SU-DHL-6 (cell line): ENCODE measurements around the gene DLST.

Experiments used
- H2AFZ ChIP-seq: fragments of 200-600 bp; sonication (generic); 2 replicates; pipeline ENCODE4 v1.6.1; 2014; ENCODE audit warnings: low read depth, mild to moderate bottlenecking, moderate library complexity, mixed read lengths, antibody characterized with exemption, low read length; ENCODE audit not compliant: severe bottlenecking
- H3F3A ChIP-seq: fragments of 200-600 bp; shearing (Covaris generic); 2 replicates; pipeline ENCODE4 v1.6.0; 2016; ENCODE audit warnings: antibody characterized with exemption, mild to moderate bottlenecking; ENCODE audit not compliant: insufficient read depth
- H3K27ac ChIP-seq: fragments of 200-600 bp; sonication (generic); 2 replicates; pipeline ENCODE4 v1.5.1; 2016; ENCODE audit warnings: low read depth, mild to moderate bottlenecking, low read length, moderate library complexity, mixed read lengths
- H3K27me3 ChIP-seq: fragments of 200-600 bp; sonication (generic), shearing (Covaris generic); 2 replicates; pipeline ENCODE4 v1.6.0; 2014; ENCODE audit warnings: mild to moderate bottlenecking, low read length
- H3K36me3 ChIP-seq: fragments of 200-600 bp; sonication (generic); 2 replicates; pipeline ENCODE4 v1.6.1; 2014; ENCODE audit warnings: mild to moderate bottlenecking, low read length, mixed read lengths
- H3K4me2 ChIP-seq: fragments of 300-600, 200-600 bp; shearing (Covaris generic), sonication (generic); 2 replicates; pipeline ENCODE4 v1.6.0; 2014; ENCODE audit warnings: low read length, low read depth, mild to moderate bottlenecking; ENCODE audit not compliant: poor library complexity, severe bottlenecking
- H3K4me3 ChIP-seq: fragments of 200-600 bp; sonication (generic); 2 replicates; pipeline ENCODE4 v1.5.1; 2014; ENCODE audit warnings: antibody characterized with exemption, low read length, mild to moderate bottlenecking, mixed read lengths; ENCODE audit not compliant: insufficient read depth, poor library complexity, severe bottlenecking
- H3K79me2 ChIP-seq: fragments of 200-600 bp; sonication (generic); 2 replicates; pipeline ENCODE4 v1.6.1; 2014; ENCODE audit warnings: mild to moderate bottlenecking, low read length, moderate library complexity; ENCODE audit not compliant: insufficient read depth
- H3K9ac ChIP-seq: fragments of 200-600 bp; sonication (generic); 2 replicates; pipeline ENCODE4 v1.7.0; 2014; ENCODE audit warnings: mild to moderate bottlenecking, low read length
- H3K9me2 ChIP-seq: fragments of 200-600 bp; sonication (generic); replicated peaks from 2 replicates; pipeline ENCODE4 v1.6.1; 2014; ENCODE audit warnings: low read length; ENCODE audit not compliant: insufficient read depth
- H3K9me3 ChIP-seq: fragments of 200-600 bp; sonication (generic); 2 replicates; pipeline ENCODE4 v1.6.1; 2014; ENCODE audit warnings: low read length, mixed read lengths; ENCODE audit not compliant: insufficient read depth
- H4K20me1 ChIP-seq: fragments of 200-600 bp; sonication (generic); 2 replicates; pipeline ENCODE4 v1.6.1; 2014; ENCODE audit warnings: low read depth, mild to moderate bottlenecking, antibody characterized with exemption, low read length, moderate library complexity, mixed read lengths
- CTCF ChIP-seq: fragments of 200-600 bp; sonication (generic); IDR thresholded peaks from one replicate; pipeline ENCODE4 v1.5.1; 2017; ENCODE audit warnings: antibody characterized with exemption, mild to moderate bottlenecking, low read length, moderate library complexity; ENCODE audit not compliant: insufficient read depth, poor library complexity, severe bottlenecking
- EZH2phosphoT487 ChIP-seq: fragments of 200-600 bp; sonication (generic), shearing (Covaris generic); conservative IDR thresholded peaks from 2 replicates; pipeline ENCODE4 v1.6.1; 2018; ENCODE audit warnings: mild to moderate bottlenecking, antibody characterized with exemption, low read length, moderate library complexity, mixed read lengths

DLST gene

GRCh38 chr14:74921053-74921620 lies 39.4 kb downstream of the DLST start:
- Histone ChIP-seq H3K36me3 (no peaks in the 10 kb centered on the region), H3K9ac (no peak overlapping the region)
- TF ChIP-seq CTCF = no peak
- no peak for TF ChIP-seq EZH2phosphoT487

DNA sequence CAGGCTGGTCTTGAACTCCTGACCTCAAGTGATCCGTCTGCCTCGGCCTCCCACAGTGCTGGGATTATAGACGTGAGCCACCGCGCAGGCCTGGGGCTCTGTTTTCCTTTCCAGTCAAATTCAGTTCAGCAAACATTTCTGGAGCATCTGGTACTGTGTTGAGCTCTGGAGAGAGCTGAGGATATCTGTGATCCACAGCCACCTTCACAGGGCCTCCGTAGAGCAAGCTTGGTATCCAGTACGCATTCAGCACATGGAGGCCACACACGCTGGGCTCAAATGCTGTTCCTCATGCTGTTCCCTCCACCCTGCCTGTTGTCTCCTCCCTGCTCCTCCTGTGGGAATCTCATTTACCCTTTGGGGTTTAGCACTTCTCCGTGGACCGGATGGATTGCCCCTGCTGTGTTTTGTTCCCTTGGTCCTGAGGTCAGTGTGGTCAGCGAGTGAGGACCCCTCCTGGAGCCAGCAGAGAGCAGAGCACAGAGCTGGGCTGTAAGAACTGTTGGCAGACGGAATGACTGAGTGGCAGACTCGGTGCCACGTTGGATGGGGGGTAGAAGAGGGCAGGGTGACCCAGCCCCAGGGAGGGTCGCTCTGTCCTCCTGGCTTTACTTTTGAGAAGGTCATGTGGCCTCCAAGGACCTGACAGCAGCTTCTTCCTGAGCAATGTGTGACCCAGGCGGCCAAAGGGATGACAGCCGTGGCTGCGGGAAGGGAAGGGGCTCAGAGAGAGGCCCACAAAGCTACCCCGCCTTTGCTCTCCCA lies 40.5 kb downstream of the DLST start:
- Histone ChIP-seq H4K20me1 (no peaks in the 10 kb centered on the region), H3K9me3 (no peaks in the 10 kb centered on the region), H3K36me3 (no peaks in the 10 kb centered on the region), H3K27ac (no peak overlapping the region), H3K4me2 (peak overlapping the region; percentile 50), H3K4me3 (no peak overlapping the region), H3K9me2 (no peaks in the 10 kb centered on the region), H3K79me2 (no peaks in the 10 kb centered on the region), H3K27me3 (no peaks in the 10 kb centered on the region), H3K9ac (peak overlapping the region; percentile 47; the same call in 1 of the 2 replicates), H3F3A (no peaks in the 10 kb centered on the region), H2AFZ (peak overlapping the region; percentile 80)
- TF ChIP-seq EZH2phosphoT487 (no peak), CTCF (no peak)

More at GRCh38 chr14:74921053-74921620, 39.4 kb downstream of the DLST start:
- no peaks in the 10 kb centered on the region for H3K27me3 ChIP-seq
- no peak overlapping the region for H2AFZ ChIP-seq
- H3K79me2 ChIP-seq = no peaks in the 10 kb centered on the region
- H3K9me3 ChIP-seq = no peaks in the 10 kb centered on the region
- H3K4me3 ChIP-seq = no peak overlapping the region
- no peak overlapping the region for H3K4me2 ChIP-seq
- H3K9me2 ChIP-seq = no peaks in the 10 kb centered on the region
- no peaks in the 10 kb centered on the region for H4K20me1 ChIP-seq
- no peak overlapping the region for H3K27ac ChIP-seq
- no peaks in the 10 kb centered on the region for H3F3A ChIP-seq

DNA sequence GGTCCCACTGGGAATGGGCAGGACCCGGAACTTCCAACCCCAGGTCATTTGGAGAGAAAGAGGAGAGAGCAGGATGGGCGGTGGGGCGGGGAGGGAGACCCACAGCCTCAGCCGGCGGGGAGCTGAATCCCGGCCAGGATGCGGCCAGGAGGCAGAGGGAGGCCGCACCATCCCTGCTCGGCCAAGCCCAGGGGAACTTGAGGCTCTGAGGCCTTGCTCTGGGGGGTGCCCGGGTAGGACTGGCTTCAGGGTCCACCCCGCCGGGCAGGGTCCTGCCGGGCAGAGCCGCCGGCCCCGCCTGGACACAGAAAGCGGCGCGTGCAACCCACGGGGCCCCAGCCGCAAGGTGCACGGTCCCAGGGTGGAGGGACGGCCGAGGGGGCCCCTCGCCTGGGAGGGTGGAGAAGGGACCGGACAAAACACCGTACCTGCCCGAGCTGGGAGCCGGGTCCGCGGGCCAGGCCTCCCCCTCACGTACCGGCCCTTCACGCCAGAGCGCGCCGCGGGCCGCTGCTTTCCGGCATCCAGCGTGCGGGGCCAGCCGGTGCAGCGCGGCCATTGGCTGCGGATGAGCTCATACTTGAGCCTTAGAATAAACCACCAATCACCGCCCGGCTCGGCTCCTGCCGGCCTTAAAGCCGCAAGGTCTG lies 41.2 kb downstream of the DLST start, which contains the start of gene RPS6KL1:
Gene RPS6KL1 (minus strand): TSS at position 509 of the 650 bp plus-strand sequence. CDS start 1,719 bp downstream, outside the sequence.
- Histone ChIP-seq H3K9me2 (no peaks in the 10 kb centered on the region), H4K20me1 (no peaks in the 10 kb centered on the region), H3K36me3 (no peaks in the 10 kb centered on the region), H3K4me2 (peak within 1 kb of the TSS; percentile 50), H3K9ac (peak within 1 kb of the TSS; percentile 47), H3K27me3 (no peaks in the 10 kb centered on the region), H3K9me3 (no peaks in the 10 kb centered on the region), H3K79me2 (no peaks in the 10 kb centered on the region), H2AFZ (peak within 1 kb of the TSS; percentile 80), H3K4me3 (peak within 1 kb of the TSS; percentile 47), H3F3A (no peaks in the 10 kb centered on the region), H3K27ac (no peak within 1 kb of the TSS)
- no peak for TF ChIP-seq CTCF
- no peak for TF ChIP-seq EZH2phosphoT487
